ENCODE results near the gene USP10. TPM values are rescaled to one million over a fixed set of nuclear protein-coding genes. Genes with fewer than 3 reads are reported as not detected.

The USP10 gene
- total and polyA plus RNA-seq, 12 donors, result 17.5 to 82.9 (median 62.8) TPM

- H3K36me3 ChIP-seq, result no peaks in the 10 kb centered on the region
- TF ChIP-seq CTCF (IDR thresholded peaks at IDR 0.05), result no peak
- H3K4me1 ChIP-seq, result peaks cover 0 to 23% (median 0%) of the 10 kb centered on the region in 9 donors
- intact Hi-C loops (cut with DNase I), result no loop called here
- no peak for DNase-seq
- peaks cover 0 to 5% (median 0%) of the 10 kb centered on the region in 11 donors for H3K9me3 ChIP-seq
- no peak for ATAC-seq
- peak overlapping the region; percentile 50 to 90 (median 71) for H3K27ac ChIP-seq
- no peaks in the 10 kb centered on the region for H3K27me3 ChIP-seq
- H3K4me3 ChIP-seq, result peak overlapping the region in 1 of 10 donors; percentile 13
- 91 to 93% methylated on average over 19 of the region's 19 CpGs for WGBS, 2 donors
Measured at GRCh38 chr16:84794626-84795025, 94.8 kb downstream of the USP10 start.

GRCh38 chr16:84795329-84796053, 95.7 kb downstream of the USP10 start:
- intact Hi-C loops (cut with DNase I), result no loop called here
- ATAC-seq (peak; percentile 88 to 98 (median 96)), DNase-seq (peak; percentile 73 to 86)
- WGBS, 2 donors, result 56 to 66% methylated on average over 22 of the region's 22 CpGs
- Histone ChIP-seq H3K27me3 (no peaks in the 10 kb centered on the region), H3K4me1 (peaks cover 0 to 23% (median 0%) of the 10 kb centered on the region in 9 donors), H3K9me3 (peaks cover 0 to 5% (median 0%) of the 10 kb centered on the region in 11 donors), H3K36me3 (no peaks in the 10 kb centered on the region), H3K4me3 (peak overlapping the region in 2 of 10 donors; percentile 13 to 20), H3K27ac (peak overlapping the region; percentile 50 to 90 (median 71))
- TF ChIP-seq CTCF (IDR thresholded peaks at IDR 0.05), result no peak

GRCh38 chr16:84800158-84800978, 100.6 kb downstream of the USP10 start:
- ATAC-seq, result no peak
- 72 to 76% methylated on average over 8 of the region's 8 CpGs for WGBS, 2 donors
- DNase-seq, result no peak
- Histone ChIP-seq H3K4me1 (peaks cover 0 to 5% (median 0%) of the 10 kb centered on the region in 9 donors), H3K36me3 (no peaks in the 10 kb centered on the region), H3K27me3 (peaks cover 0 to 3% (median 0%) of the 10 kb centered on the region in 7 donors), H3K4me3 (no peak overlapping the region), H3K9me3 (peaks cover 0 to 5% (median 0%) of the 10 kb centered on the region in 11 donors), H3K27ac (no peak overlapping the region)
- no peak for TF ChIP-seq CTCF (IDR thresholded peaks at IDR 0.05)
- intact Hi-C loops (cut with DNase I), result no loop called here

GRCh38 chr16:84803146-84803545, 103.3 kb downstream of the USP10 start:
- WGBS, 2 donors, result 81 to 82% methylated on average over 9 of the region's 9 CpGs
- H3K27me3 ChIP-seq, result peaks cover 0 to 3% (median 0%) of the 10 kb centered on the region in 7 donors
- H3K27ac ChIP-seq, result no peak overlapping the region

More at GRCh38 chr16:84803146-84803545, 103.3 kb downstream of the USP10 start:
- no peaks in the 10 kb centered on the region for H3K36me3 ChIP-seq
- no peak for TF ChIP-seq CTCF (IDR thresholded peaks at IDR 0.05)
- no peak overlapping the region for H3K4me3 ChIP-seq
- ATAC-seq, result no peak
- H3K4me1 ChIP-seq, result peaks cover 0 to 22% (median 8%) of the 10 kb centered on the region in 9 donors
- intact Hi-C loops (cut with DNase I), result no loop called here
- H3K9me3 ChIP-seq, result peaks cover 0 to 5% (median 0%) of the 10 kb centered on the region in 11 donors
- DNase-seq, result no peak

Measured in heart right ventricle (tissue), 16 donors.